Mesendoderm (in vitro differentiated cells): ENCODE measurements around the gene ZDHHC8.

Experiments
- DNase-seq: peaks from one replicate; pipeline ENCODE4 v3.0.0; 2013
- H2AK5ac ChIP-seq: 2 replicates; pipeline ENCODE4 v1.6.1; 2013; ENCODE audit warnings: low read length, inconsistent platforms
- H2BK120ac ChIP-seq: 2 replicates; pipeline ENCODE4 v1.6.1; 2013; ENCODE audit warnings: low read depth, mild to moderate bottlenecking, low read length, moderate library complexity, mixed read lengths
- H2BK15ac ChIP-seq: replicated peaks from 2 replicates; pipeline ENCODE4 v1.6.1; 2013; ENCODE audit warnings: low read depth, mild to moderate bottlenecking, moderate library complexity
- H2BK5ac ChIP-seq: 2 replicates; pipeline ENCODE4 v1.6.1; 2013; ENCODE audit warnings: low read length, inconsistent platforms
- H3K18ac ChIP-seq: 2 replicates; pipeline ENCODE4 v1.6.1; 2013; ENCODE audit warnings: mild to moderate bottlenecking, low read length, mixed read lengths
- H3K23ac ChIP-seq: one replicate; pipeline ENCODE4 v1.6.1; 2013; ENCODE audit warnings: low read length
- H3K27ac ChIP-seq: 2 replicates; pipeline ENCODE4 v1.5.1; 2013; ENCODE audit warnings: low read depth, mild to moderate bottlenecking, inconsistent platforms, low read length, moderate library complexity
- H3K27me3 ChIP-seq: 2 replicates; pipeline ENCODE4 v1.6.1; 2013; ENCODE audit warnings: low read length, control low read depth, mild to moderate bottlenecking, inconsistent platforms; ENCODE audit not compliant: insufficient read depth, poor library complexity
- H3K36me3 ChIP-seq: 2 replicates; pipeline ENCODE4 v1.6.1; 2013; ENCODE audit warnings: low read length, inconsistent platforms; ENCODE audit not compliant: control insufficient read depth, insufficient read depth
- H3K4ac ChIP-seq: one replicate; pipeline ENCODE4 v1.6.1; 2013; ENCODE audit warnings: low read depth, mild to moderate bottlenecking, low read length, moderate library complexity
- H3K4me1 ChIP-seq: 2 replicates; pipeline ENCODE4 v1.6.1; 2013; ENCODE audit warnings: low read depth, low read length, inconsistent platforms; ENCODE audit not compliant: control insufficient read depth
- H3K4me2 ChIP-seq: 2 replicates; pipeline ENCODE4 v1.6.1; 2013; ENCODE audit warnings: low read length
- H3K4me3 ChIP-seq: 2 replicates; pipeline ENCODE4 v1.5.1; 2013; ENCODE audit warnings: mild to moderate bottlenecking, low read length
- H3K56ac ChIP-seq: one replicate; pipeline ENCODE4 v1.6.1; 2013; ENCODE audit warnings: low read length
- H3K79me1 ChIP-seq: 2 replicates; pipeline ENCODE4 v1.6.1; 2013; ENCODE audit warnings: low read length, inconsistent platforms
- H3K79me2 ChIP-seq: 2 replicates; pipeline ENCODE4 v1.6.1; 2013; ENCODE audit warnings: mild to moderate bottlenecking, low read length; ENCODE audit not compliant: control insufficient read depth, insufficient read depth
- H3K9ac ChIP-seq: 2 replicates; pipeline ENCODE4 v1.6.1; 2013; ENCODE audit warnings: low read length, inconsistent platforms
- H4K5ac ChIP-seq: one replicate; pipeline ENCODE4 v1.6.1; 2013; ENCODE audit warnings: low read length
- H4K8ac ChIP-seq: one replicate; pipeline ENCODE4 v1.6.1; 2013; ENCODE audit warnings: low read depth, mild to moderate bottlenecking, control low read depth, low read length, moderate library complexity
- WGBS: extraction: QIAGEN DNeasy Blood & Tissue Kit; methylation state at CpG from one replicate; pipeline ENCODE4 v1.1.7; 2013; ENCODE audit warnings: low lambda C conversion rate, missing lambda C conversion rate; ENCODE audit not compliant: insufficient coverage; ENCODE audit errors: extremely low coverage; 5-methylcytosine and 5-hydroxymethylcytosine counted together

The ZDHHC8 gene

GRCh38 chr22:20178075-20178914, 46.7 kb downstream of the ZDHHC8 start:
- Histone ChIP-seq H3K27ac (no peak overlapping the region), H3K23ac (no peak overlapping the region), H2AK5ac (no peak overlapping the region), H2BK5ac (no peak overlapping the region), H4K5ac (no peak overlapping the region), H3K4me3 (no peak overlapping the region), H3K56ac (no peak overlapping the region), H2BK15ac (no peak overlapping the region), H3K4me2 (no peak overlapping the region), H3K4ac (no peak overlapping the region), H3K27me3 (no peaks in the 10 kb centered on the region), H3K9ac (no peak overlapping the region), H3K4me1 (no peaks in the 10 kb centered on the region), H2BK120ac (no peak overlapping the region), H3K18ac (no peak overlapping the region), H3K79me1 (no peaks in the 10 kb centered on the region), H4K8ac (no peak overlapping the region), H3K79me2 (no peaks in the 10 kb centered on the region), H3K36me3 (no peaks in the 10 kb centered on the region)
- DNase-seq = no peak
- WGBS = no CpG with 5 or more reads among the region's 29 CpGs

DNA sequence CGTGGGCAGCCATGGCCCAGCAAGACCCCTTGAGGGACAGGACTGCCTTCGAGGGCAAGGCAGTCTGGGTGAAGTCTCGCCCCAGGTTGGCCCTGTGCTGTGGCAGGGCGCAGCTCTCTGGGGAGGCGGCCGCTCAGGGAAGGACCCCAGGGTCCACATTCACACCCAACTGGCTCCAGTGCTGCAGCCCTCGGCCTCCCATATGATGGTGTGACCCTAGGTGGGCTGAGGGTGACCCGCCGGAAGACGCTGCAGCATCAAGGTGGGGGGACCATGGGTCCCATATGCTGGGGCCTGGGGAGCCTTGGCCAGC, 47.3 kb downstream of the ZDHHC8 start:
- no CpG with 5 or more reads among the region's 10 CpGs for WGBS
- no peak overlapping the region for H4K8ac ChIP-seq
- H2AK5ac ChIP-seq = no peak overlapping the region
- H3K9ac ChIP-seq = no peak overlapping the region
- no peaks in the 10 kb centered on the region for H3K27me3 ChIP-seq
- no peak overlapping the region for H2BK120ac ChIP-seq
- no peak overlapping the region for H3K27ac ChIP-seq
- H3K4ac ChIP-seq = no peak overlapping the region
- H4K5ac ChIP-seq = no peak overlapping the region
- H3K4me1 ChIP-seq = no peaks in the 10 kb centered on the region
- H2BK5ac ChIP-seq = no peak overlapping the region
- no peaks in the 10 kb centered on the region for H3K79me2 ChIP-seq
- no peak for DNase-seq
- H3K18ac ChIP-seq = no peak overlapping the region
- H3K56ac ChIP-seq = no peak overlapping the region
- no peak overlapping the region for H3K23ac ChIP-seq
- no peak overlapping the region for H3K4me3 ChIP-seq
- H3K4me2 ChIP-seq = no peak overlapping the region
- no peaks in the 10 kb centered on the region for H3K36me3 ChIP-seq
- no peaks in the 10 kb centered on the region for H3K79me1 ChIP-seq
- no peak overlapping the region for H2BK15ac ChIP-seq

- DNase-seq = no peak
- Histone ChIP-seq H3K23ac (no peak overlapping the region), H3K4me3 (no peak overlapping the region), H3K18ac (no peak overlapping the region), H2BK120ac (no peak overlapping the region), H3K27ac (no peak overlapping the region), H2BK5ac (no peak overlapping the region), H3K4me2 (no peak overlapping the region), H3K56ac (no peak overlapping the region), H3K27me3 (no peaks in the 10 kb centered on the region), H4K8ac (no peak overlapping the region), H3K9ac (no peak overlapping the region), H3K36me3 (no peaks in the 10 kb centered on the region), H2BK15ac (no peak overlapping the region), H3K4me1 (no peaks in the 10 kb centered on the region), H4K5ac (no peak overlapping the region), H2AK5ac (no peak overlapping the region), H3K79me2 (no peaks in the 10 kb centered on the region), H3K79me1 (no peaks in the 10 kb centered on the region), H3K4ac (no peak overlapping the region)
- WGBS = no CpG with 5 or more reads among the region's 27 CpGs
Measured at GRCh38 chr22:20179455-20180244, 48.0 kb downstream of the ZDHHC8 start.

- no peak overlapping the region for H2AK5ac ChIP-seq
- no peaks in the 10 kb centered on the region for H3K36me3 ChIP-seq
- no peak overlapping the region for H3K4me3 ChIP-seq
- no peak overlapping the region for H2BK15ac ChIP-seq
- H3K56ac ChIP-seq = no peak overlapping the region
- WGBS = no CpG with 5 or more reads among the region's 13 CpGs
- H3K23ac ChIP-seq = no peak overlapping the region
- no peak overlapping the region for H4K8ac ChIP-seq
- no peak overlapping the region for H4K5ac ChIP-seq
- H3K4me2 ChIP-seq = no peak overlapping the region
- no peaks in the 10 kb centered on the region for H3K4me1 ChIP-seq
- H3K27ac ChIP-seq = no peak overlapping the region
- H3K79me1 ChIP-seq = no peaks in the 10 kb centered on the region
- H3K18ac ChIP-seq = no peak overlapping the region
- H2BK120ac ChIP-seq = no peak overlapping the region
- DNase-seq = no peak
- no peaks in the 10 kb centered on the region for H3K27me3 ChIP-seq
- no peaks in the 10 kb centered on the region for H3K79me2 ChIP-seq
- H3K9ac ChIP-seq = no peak overlapping the region
- no peak overlapping the region for H2BK5ac ChIP-seq
- H3K4ac ChIP-seq = no peak overlapping the region
Measured at GRCh38 chr22:20180245-20180630, 48.6 kb downstream of the ZDHHC8 start.

DNA sequence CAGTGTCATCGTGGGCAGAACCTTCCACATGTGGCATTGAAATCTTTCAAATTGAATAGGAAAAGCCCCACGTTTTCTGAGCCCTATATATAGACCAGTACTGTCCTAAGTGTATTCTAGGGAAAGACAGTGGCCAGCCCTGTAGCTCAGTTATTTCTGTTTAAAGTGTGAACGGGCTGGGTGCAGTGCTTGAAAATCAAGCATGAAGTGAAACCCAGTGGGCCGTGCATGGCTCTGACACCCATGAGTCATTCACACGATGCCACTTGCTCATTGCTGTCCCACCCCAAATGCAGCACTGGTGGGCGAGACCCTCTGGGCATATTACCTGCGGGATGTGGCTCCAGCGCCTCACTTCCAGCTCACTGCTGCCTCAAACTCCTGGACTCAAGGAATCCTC, 49.0 kb downstream of the ZDHHC8 start:
- H3K23ac ChIP-seq = no peak overlapping the region
- no peak for DNase-seq
- no peak overlapping the region for H3K4me2 ChIP-seq
- H3K9ac ChIP-seq = no peak overlapping the region
- H3K56ac ChIP-seq = no peak overlapping the region
- H3K27ac ChIP-seq = no peak overlapping the region
- no peaks in the 10 kb centered on the region for H3K4me1 ChIP-seq
- no peak overlapping the region for H2AK5ac ChIP-seq
- no peak overlapping the region for H3K4ac ChIP-seq
- no peaks in the 10 kb centered on the region for H3K36me3 ChIP-seq
- no peaks in the 10 kb centered on the region for H3K79me1 ChIP-seq
- H2BK5ac ChIP-seq = no peak overlapping the region
- no peak overlapping the region for H4K8ac ChIP-seq
- no peak overlapping the region for H3K4me3 ChIP-seq
- no peaks in the 10 kb centered on the region for H3K79me2 ChIP-seq
- no peak overlapping the region for H4K5ac ChIP-seq
- WGBS = no CpG with 5 or more reads among the region's 8 CpGs
- H3K18ac ChIP-seq = no peak overlapping the region
- H3K27me3 ChIP-seq = no peaks in the 10 kb centered on the region
- no peak overlapping the region for H2BK120ac ChIP-seq
- no peak overlapping the region for H2BK15ac ChIP-seq
